Endothelial cell of umbilical vein (primary cell): ENCODE measurements around the gene CLC.

ENCODE experiments used
- CTCF ChIP-seq, 2 donors: IDR thresholded peaks; 1 replicate in 1 of 2; 2 replicates in 1 of 2; pipeline ENCODE4 v1.5.1; 2011; ENCODE audit warnings: low read length in 2 of 2, mild to moderate bottlenecking in 2 of 2, moderate library complexity in 2 of 2, control low read depth in 1 of 2, inconsistent platforms in 1 of 2, low read depth in 1 of 2; ENCODE audit not compliant: insufficient read depth in 1 of 2; ENCODE audit errors: extremely low read depth in 1 of 2
- POLR2A ChIP-seq: IDR thresholded peaks from 2 replicates; pipeline ENCODE4 v1.6.1; 2012; ENCODE audit warnings: low read depth, mild to moderate bottlenecking, control low read depth, low read length
- POLR2AphosphoS5 ChIP-seq: IDR thresholded peaks from 2 replicates; pipeline ENCODE4 v1.6.1; 2012; ENCODE audit warnings: low read depth, mild to moderate bottlenecking, control low read depth, low read length, moderate library complexity; ENCODE audit not compliant: insufficient read depth

GRCh38 chr19:39681416-39681815 lies 56.4 kb downstream of the CLC start:
- TF ChIP-seq POLR2A (no peak), CTCF (IDR thresholded peaks at IDR 0.05; ENCODE audit: extremely low read depth in 1 of 2, insufficient read depth in 1 of 2, low read depth in 1 of 2, low read length in 2 of 2) (no peak), POLR2AphosphoS5 (no peak)
